Fibroblast of mammary gland (primary cell): ENCODE measurements around the gene TNNI2.

ENCODE experiments used
- DNase-seq: peaks from one replicate; pipeline ENCODE4 v3.0.0-alpha.2; 2010; ENCODE audit warnings: low read depth
- H3K4me3 ChIP-seq: 2 replicates; pipeline ENCODE4 v1.5.1; 2011; ENCODE audit warnings: low read depth, mild to moderate bottlenecking, low read length, moderate library complexity; ENCODE audit not compliant: control insufficient read depth
- TF ChIP-seq, protein P1 (sequence below): conservative IDR thresholded peaks from 2 replicates; pipeline ENCODE4 v1.5.1; 2011; ENCODE audit warnings: low read depth, low read length, inconsistent platforms; ENCODE audit not compliant: control insufficient read depth, insufficient read depth

Gene TNNI2

DNA sequence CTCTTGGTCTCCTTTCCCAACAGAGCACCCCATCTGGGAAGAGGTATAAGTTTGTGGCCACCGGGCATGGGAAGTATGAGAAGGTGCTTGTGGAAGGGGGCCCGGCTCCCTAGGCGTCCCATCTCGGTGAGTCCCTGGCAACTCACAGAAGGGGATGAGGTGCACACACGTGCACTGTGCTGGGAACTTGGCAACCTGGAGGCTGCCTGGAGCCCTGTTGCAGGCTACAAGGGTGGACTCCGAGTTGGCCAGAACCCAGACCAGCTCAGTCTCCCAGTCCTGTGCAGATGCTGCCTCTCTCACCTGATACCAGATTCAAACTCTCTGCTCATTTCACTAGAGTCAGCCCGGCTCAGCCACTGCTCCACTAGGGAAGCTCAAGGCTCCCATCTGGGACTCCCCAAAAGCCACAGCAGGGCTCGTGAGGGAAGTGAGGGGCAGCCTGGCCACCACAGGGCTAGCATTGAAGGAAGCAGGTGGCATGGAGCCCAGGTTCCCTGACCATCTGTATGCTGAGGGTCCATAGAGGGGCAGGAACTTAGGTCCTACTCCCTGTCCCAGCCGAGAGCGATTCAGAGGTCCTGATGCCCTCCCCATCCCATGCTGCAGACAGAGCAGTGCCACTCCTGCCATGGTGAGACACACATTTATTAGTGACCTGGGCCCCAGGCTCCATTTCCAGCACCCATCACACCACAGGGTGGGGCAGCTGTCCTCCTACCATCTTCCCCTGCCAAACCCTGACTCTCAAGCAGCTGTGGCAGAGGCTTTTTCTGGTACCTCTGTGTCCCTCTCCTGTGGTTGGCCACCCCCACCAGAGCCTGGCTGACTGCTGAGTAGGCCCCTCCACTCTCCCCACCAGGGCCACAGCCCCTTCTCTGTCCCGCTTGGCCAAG is 48.9 kb downstream of the TNNI2 start:
- no peak for DNase-seq
- H3K4me3 ChIP-seq = no peak overlapping the region
- TF ChIP-seq, protein P1, sequence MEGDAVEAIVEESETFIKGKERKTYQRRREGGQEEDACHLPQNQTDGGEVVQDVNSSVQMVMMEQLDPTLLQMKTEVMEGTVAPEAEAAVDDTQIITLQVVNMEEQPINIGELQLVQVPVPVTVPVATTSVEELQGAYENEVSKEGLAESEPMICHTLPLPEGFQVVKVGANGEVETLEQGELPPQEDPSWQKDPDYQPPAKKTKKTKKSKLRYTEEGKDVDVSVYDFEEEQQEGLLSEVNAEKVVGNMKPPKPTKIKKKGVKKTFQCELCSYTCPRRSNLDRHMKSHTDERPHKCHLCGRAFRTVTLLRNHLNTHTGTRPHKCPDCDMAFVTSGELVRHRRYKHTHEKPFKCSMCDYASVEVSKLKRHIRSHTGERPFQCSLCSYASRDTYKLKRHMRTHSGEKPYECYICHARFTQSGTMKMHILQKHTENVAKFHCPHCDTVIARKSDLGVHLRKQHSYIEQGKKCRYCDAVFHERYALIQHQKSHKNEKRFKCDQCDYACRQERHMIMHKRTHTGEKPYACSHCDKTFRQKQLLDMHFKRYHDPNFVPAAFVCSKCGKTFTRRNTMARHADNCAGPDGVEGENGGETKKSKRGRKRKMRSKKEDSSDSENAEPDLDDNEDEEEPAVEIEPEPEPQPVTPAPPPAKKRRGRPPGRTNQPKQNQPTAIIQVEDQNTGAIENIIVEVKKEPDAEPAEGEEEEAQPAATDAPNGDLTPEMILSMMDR = no peak

DNA sequence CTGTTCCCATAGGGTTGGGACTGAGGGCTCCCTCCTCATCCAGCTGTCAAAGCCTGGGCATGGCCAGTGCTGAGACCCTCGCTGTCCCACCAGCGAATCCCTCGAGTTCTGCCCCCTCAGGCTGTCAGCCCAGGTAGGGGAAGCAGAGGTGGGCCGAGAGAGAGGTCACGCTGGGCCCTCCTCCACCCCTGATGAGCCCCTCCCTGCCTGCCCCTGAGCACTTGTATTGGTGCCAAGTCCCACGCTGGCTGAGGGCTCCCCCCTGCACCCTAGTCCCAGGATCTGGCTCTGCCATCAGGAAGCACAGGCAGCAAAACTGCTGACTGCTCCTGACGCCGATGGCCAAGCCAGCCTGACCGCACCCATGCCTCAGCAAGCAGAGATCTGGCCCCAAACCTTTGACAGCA is 49.6 kb downstream of the TNNI2 start:
- no peak overlapping the region for H3K4me3 ChIP-seq
- no peak for DNase-seq
- TF ChIP-seq, protein P1 = no peak

DNA sequence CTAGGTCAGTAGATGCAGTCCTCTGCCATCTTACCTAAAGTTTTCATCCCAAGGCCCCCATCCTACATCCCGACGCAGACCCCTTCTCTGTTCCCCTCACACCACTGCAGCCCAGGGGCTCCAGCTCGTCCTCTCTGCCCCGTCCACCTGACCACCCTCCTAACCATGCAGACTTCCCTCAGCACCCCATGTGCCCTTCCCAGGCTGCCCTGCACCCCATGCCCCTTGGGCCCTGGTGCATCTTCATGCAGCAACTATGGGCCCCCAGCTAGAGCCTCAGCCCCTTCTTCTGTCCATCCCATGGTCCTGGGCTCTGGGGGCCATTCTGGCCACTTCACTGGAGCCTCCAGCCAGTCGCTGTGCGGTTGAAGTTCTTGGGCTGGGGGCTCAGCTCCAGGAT is 50.0 kb downstream of the TNNI2 start:
- no peak overlapping the region for H3K4me3 ChIP-seq
- no peak for DNase-seq
- TF ChIP-seq, protein P1 = no peak

DNA sequence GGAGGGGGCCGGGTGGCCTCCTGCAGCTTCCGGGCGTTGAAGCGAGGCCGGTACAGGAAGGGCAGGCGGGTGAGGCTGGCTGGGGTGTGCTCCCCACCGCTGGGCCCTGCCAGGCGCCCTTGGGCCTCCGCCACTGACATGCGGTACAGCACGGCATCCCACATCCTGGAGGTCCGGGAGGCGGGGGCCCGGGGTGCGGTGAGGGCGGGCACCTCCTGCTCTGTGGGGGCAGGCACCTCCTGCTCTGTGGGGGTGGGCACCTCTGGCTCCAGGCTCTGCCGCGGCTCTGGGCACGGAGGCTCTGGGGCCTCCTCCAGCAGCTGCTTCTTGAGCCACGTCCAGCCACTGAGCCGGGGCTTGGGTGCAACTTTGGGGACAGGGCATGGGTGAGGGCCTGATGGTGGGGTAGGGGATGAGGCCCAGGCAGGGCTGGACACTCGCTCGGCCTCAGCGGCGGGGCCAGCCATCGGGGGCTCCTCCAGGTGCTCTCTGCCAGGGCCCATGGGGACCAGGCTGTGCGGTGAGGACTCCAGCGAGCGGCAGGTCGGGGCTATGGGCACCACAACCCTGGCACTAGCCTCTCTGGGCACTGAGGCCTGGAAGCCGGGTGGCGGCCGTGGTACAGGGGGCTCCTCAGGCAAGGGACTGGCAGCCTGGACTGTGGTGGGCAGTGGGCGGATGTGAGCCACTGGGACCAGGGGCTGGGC is 50.6 kb downstream of the TNNI2 start:
- no peak overlapping the region for H3K4me3 ChIP-seq
- TF ChIP-seq, protein P1 = no peak
- DNase-seq = no peak

DNA sequence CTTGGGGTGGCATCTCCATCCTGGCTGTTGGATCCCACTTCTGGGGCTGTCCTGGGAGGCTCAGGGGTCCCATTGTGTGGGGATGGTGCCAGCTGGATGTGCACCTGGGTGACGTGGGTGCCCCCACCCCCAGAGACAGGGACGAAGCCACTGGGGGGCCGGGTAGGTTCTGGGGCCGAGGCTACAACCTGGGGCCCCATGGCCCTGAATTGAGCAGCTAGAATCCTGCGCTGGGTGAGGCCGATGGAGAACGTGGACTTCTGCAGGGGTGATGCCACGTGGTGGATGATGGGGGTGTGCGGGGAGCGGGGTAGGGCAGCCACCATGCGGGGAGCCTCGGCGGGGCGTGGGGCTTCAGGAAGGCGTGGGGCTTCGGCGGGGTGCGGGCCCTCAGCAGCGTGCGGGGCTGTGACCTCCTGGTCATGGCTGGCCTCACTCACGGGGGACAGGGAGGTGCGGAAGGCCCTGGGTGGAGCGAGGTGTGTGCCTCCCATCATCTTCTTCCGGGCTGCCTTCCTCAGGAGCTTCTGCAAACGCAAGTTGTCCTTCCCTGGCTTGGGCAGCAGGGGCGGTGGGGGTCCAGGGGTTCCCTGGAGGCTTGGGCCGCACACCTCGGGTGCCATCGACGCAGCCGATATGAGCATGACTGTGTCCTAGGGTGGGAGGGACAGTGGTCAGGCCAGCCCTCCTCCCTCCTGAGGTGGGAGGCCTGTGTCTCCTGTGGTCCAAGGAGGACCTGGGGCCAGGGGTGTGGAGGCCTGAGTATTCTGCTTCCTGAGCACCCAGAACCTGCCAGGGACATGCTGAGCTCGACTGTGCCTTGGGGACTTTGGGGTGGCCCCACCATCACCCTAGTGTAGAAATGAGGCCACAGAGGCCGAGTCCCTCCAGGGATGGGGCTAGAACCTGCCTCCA is 51.4 kb downstream of the TNNI2 start:
- no peak for DNase-seq
- TF ChIP-seq, protein P1 = no peak
- no peak overlapping the region for H3K4me3 ChIP-seq
